KBM-7 (cell line): ENCODE measurements around the gene DLGAP4.
A peak's percentile ranks its signal among the peaks of the same experiment; 100 is the strongest.

Experiments
- DNase-seq: peaks from one replicate; pipeline ENCODE4 v3.0.0-alpha.2; 2015
- in situ Hi-C: fragments of 300-500 bp; cut with MboI; formaldehyde crosslinking; loops from 2 replicates; pipeline ENCODE4 v1.14.3; 2020; ENCODE audit warnings: low sequenced_read_pairs, low pct_unique_long_range_greater_than_20kb, mixed read lengths

Gene DLGAP4

DNA sequence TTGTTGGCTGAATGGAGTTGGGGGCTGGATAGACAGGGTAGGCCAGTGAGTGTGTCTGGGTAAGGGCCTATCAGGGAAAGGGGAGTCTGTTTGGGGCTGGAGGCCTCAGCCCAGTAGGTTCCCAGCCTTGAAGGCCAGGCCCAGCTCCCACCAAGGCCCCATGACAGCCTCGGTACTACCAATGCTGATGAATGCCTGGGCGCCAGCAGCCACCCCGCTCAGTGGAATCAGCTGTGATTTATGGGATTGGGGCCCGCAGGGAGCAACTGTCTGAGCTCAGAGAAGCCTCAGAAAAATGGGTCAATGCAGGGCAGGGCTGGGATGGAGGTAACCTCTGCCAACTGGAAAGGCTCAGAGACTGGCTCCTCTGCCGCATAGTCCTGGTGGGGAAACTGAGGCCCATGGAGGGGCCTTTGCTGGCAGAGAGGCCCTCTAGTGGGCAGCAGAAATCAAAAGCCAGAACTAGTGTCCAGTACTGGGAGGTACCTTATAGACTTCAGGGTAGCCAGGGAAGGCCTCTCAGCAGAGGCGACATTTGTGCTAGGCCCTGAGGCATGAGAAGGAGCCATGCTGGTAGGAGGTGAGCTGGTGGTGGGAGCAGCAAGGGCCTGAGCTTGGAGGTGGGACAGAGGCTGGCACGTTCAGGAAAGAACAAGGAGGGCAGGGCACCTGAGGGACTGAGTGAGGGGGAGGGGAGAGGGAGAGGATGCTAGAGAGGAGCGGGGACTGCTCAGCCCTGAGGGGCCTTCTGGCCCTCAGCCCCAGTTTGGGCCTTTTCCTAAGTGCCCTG, 36.4 kb downstream of the DLGAP4 start:
- no peak for DNase-seq
- in situ Hi-C loops: no loop called here

DNA sequence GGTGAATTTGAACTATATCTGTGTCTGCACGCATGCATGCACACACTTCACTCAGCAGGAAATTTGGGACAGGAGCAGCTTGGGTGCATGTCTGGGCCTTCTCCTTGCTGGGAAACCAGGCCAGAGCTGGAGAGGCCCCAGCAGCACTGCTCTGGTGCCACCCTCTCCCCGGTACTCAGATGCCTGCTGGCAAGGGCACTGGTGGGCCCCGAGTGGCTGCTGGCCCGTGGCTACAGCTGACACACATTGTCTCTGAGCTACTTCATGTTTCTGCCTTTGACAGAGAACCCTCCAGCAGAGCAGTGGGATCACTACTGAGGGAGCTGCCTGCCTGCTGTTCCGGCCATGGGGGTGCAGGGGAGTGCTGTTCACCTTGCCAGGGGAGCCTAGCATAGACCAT, 37.5 kb downstream of the DLGAP4 start:
- DNase-seq: no peak
- in situ Hi-C loops: no loop called here

- in situ Hi-C loops: no loop called here
- peak; percentile 50 for DNase-seq
Measured at GRCh38 chr20:36344517-36345132, 38.5 kb downstream of the DLGAP4 start.

DNA sequence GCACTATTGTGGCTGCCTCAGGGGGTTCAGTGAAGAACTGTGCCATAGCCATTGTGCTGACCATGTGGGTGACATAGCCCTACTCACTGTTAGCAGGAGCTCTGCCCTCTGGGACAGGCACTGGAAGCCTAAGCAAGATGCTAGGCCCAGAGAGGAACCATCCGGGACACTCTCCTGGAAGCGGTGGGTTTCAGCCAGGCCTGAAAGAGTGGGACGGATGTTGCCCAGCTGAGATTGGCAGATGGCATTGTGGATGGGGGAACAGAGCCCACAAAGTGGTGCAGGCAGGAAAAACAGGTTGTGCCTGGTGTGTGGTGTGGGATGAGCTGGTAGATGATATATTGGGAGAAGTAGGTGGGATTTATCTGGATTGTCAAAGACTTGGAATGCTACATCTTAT, 40.1 kb downstream of the DLGAP4 start:
- in situ Hi-C loops: no loop called here
- no peak for DNase-seq

DNA sequence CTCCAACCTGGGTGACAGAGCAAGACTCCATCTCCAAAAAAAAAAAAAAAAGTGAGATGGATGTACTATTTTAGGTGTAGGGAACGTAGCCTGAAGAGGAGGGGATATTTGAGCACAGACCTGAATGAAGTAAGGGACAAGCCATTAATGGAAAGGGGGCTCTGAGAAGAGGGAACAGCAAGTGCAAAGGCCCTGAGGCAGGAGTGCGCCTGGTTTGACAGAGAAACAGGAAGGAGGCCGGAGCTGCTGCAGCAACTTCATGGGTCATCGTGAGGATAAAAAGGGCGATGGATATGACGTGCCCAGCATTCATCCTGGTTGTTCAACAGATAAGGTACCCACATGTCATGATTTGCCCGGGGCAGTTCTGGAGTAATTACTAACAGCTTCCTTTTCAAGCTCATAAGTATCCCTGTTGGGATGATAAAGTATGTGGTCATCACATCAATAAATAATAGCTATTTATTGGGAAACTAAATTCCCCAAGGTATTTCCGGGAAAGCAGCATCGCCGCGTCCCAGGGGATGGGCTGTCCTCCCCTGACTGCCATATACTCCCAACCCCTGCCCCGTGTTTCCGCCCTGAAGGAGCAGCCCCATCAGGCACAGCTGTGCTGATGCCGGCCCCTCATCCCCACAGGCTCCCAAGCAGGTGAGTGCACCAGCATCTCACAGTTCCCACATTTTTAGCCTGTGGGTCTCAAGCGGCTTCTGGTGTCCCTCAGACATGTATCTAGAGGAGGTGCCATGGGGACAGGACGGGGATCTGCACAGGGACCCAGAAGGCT, 43.4 kb downstream of the DLGAP4 start:
- in situ Hi-C loops: no loop called here
- no peak for DNase-seq

DNA sequence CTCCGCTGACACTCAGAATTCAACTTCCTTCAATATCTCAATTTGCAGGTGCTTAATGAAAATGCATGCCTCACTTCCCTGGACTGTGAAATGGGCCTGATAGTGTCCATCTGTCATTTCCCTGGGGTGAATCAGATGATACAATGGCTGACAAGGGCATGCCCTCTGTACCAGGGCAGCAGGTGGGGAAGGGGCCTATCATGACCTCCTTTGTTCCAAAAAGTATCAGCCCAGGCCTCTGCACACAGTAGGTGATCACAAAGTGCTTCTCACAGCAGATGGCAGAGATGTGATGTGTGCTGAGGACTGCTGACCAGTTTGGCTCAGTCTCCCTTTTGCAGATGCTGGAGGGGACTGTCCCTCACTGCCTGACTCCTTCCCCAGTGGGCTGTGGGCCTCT, 44.3 kb downstream of the DLGAP4 start:
- in situ Hi-C loops: no loop called here
- no peak for DNase-seq

DNA sequence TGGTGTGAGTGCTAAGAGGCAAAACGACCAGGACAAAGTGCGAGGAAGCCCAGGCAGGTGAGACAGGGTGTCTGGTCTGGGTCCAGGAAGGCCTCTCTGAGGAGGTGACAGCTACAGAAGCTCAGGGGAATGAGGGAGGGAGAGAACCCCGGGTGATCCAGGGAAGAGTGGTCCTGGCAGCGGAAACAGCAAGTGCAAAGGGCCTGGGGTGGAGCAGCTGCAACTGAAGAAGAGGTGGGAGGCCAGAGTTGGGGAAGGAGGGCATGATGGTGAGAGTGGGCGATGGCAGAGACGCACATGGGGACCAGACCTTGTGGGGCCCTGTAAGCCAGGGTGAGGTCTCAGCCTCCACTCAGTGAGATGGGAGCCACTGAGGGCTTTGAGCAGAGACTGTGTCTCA, 45.8 kb downstream of the DLGAP4 start:
- in situ Hi-C loops: no loop called here
- no peak for DNase-seq

DNA sequence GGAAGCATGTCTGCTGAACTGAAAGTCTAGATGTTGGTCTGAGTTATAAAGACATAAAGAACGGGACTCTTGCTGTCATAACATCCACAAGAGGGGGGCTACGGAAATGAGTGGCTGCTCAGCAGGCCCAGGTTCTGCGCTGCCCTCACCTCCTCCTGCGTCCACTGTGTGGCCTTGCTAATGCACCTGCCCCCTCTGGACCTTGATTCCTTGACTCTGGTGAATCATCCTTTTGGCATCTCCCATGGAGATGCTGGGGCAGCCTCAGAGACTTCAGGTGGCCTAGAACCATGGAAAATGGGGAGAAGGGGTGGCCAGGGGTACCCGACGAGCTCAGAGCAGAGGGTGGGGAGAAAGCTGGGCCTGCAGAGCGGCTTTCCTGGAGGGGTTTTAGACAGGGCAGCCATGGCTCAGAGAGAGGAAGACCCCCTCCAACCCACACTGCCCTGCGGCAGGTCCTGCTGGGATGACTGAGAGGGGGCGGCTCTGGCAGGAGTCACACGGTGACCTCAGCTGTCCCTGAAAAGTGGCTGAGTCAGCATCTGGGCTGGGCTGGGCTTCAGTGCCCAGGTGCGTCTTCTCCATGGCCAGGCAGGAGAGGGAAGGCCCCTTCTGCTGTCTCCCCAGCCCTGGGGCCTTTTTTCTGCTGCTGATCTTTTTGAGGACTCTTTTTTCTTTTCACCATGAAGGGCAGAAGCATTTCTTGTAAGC, 46.9 kb downstream of the DLGAP4 start:
- in situ Hi-C loops: no loop called here
- no peak for DNase-seq

DNA sequence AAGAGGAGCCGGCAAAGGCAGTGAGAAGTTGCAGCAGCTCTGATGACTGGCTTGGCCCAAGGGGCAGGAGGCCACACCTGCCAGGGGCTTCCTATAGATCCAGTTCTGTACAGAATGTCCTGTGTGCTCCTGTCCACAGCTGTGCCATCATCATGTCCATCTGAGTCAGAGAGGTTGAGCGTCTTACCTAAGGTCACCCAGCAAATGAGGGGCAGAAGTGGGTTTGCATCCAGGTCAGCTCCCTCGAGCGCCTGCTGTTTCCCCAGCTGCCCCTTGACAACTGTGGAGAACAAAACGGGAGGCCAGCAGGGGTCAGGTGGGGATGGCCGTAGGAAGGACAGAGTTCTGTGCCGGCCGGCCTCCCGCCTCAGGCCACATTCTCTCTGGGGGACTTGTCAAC, 47.6 kb downstream of the DLGAP4 start:
- in situ Hi-C loops: no loop called here
- no peak for DNase-seq

- in situ Hi-C loops: no loop called here
- no peak for DNase-seq
Measured at GRCh38 chr20:36355469-36356171, 49.5 kb downstream of the DLGAP4 start.

DNA sequence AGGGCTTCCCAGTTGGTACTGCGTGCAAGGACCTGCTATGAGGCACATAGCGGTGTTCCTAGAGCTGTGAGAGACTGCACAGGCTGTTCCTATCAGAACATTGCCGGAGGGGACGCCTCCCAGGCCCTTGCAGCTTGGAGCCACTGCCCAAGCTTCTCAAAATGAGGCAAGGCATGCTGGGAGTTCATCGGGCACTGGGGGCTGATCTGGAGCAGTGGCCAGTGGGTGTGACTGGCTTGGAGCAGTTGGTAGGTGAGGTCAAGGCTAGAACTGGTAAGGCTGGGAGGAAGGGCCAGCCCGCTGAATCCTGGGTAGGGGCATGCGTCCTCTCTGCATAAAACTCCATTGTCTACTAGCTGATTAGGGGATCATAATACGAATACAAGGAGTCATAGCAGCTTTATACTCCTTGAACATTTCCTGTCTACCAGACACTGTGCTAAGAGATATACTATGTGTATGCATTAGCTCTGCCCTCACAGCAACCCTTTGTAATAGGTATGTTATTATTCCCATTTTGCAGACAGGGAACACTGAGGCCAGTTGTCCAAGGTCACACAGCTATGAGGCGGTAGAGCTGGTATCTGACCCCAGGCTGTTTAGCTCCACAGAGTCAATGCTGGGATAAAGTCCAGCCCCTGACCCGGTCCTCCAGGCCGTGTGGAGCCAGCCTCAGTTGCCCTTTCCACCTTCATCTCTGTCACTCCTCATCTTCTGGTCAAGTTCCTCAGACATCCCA, 53.7 kb downstream of the DLGAP4 start:
- DNase-seq: no peak
- in situ Hi-C loops: no loop called here

DNA sequence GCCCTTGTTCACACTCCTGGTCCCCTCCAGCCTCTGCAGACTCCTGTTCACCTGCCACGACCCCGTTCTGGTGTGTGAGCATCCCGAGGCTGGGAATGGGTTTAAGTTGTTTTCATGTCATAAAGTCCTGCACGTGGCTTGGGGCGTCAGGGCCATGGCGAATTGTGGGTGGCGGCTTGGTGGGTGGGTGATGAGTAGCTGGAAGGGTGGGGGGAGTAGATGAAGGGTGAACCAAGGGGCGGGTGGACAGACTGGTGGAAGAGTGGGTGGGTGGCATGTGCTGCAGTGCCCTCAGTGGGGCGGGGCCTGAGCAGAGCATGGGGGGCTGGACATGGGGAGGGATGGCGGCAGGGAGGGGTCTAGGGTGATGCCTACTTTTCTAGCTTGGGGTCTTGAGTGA, 54.3 kb downstream of the DLGAP4 start:
- in situ Hi-C loops: no loop called here
- DNase-seq: no peak

DNA sequence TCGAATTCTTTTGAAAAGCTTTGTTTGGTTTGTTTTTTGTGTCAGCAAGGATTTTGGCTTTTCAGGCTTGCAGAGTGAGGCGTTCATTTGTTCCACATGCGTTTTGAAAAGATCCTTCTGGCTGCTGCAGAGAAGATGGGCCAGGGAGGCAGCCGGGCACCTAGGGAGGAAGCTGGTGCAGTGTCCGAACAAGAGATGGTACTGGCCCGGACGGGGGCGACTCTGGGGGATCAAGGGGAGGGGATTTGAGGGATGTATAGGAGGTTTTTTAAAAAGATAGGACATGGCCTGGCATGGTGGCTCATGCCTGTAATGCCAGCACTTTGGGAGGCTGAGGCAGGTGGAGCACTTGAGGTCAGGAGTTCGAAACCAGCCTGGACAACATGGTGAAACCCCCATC, 55.3 kb downstream of the DLGAP4 start:
- in situ Hi-C loops: no loop called here
- no peak for DNase-seq

GRCh38 chr20:36362261-36362660, 56.1 kb downstream of the DLGAP4 start:
- in situ Hi-C loops: no loop called here

DNA sequence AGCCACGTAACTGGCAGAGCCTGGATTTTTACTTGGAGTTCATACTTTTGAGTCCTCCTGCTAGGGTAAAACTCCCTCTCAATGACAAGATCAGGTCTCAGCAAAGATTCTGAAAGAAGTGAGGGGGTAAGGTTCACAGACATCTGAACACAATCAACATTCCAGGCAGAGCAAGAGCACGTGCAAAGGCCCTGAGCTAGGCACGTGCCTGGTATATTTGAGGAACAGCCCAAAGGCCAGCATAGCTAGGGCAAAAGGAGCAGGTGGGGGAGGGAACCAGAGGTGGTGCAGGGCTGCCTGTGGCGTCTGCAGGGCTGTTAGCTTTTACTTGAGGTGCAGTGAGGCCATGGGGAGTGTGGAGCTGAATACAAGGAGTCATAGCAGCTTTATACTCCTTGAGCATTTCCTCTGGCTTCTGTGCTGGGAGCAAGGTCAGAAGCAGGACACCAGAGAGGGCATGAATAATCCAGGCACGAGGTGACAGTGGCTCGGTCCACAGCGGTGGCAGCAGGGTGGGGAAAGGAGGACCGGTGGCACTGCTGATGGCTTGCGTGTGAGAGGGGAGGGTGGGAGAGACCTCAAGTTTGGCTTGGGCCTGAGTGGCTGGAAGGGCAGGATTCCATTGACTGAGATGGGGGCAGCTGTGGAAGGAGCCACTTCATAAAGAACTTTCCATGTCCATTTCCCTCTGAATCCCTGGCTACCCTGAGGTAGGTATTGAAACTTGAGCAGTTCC, 57.0 kb downstream of the DLGAP4 start:
- no peak for DNase-seq
- in situ Hi-C loops: no loop called here

More at GRCh38 chr20:36362261-36362660, 56.1 kb downstream of the DLGAP4 start:
- no peak for DNase-seq

DNA sequence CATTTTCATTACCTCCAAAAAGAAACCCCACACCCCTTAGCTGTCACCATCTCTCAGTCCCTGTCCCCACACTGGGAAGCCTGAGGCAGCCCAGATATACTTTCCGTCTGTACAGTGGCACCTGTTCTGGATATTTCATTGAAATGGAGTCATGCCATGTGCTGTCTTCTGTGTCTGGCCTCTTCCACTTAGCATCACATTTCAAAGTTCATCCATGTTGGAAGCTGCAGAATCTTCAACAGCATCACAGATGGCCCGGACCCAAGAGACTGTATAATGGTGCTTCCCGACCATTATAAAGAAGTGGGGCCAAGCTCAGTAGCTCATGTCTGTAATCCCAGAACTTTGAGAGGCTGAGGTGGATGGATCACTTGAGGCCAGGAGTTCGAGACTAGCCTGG, 58.4 kb downstream of the DLGAP4 start:
- in situ Hi-C loops: no loop called here
- no peak for DNase-seq

DNA sequence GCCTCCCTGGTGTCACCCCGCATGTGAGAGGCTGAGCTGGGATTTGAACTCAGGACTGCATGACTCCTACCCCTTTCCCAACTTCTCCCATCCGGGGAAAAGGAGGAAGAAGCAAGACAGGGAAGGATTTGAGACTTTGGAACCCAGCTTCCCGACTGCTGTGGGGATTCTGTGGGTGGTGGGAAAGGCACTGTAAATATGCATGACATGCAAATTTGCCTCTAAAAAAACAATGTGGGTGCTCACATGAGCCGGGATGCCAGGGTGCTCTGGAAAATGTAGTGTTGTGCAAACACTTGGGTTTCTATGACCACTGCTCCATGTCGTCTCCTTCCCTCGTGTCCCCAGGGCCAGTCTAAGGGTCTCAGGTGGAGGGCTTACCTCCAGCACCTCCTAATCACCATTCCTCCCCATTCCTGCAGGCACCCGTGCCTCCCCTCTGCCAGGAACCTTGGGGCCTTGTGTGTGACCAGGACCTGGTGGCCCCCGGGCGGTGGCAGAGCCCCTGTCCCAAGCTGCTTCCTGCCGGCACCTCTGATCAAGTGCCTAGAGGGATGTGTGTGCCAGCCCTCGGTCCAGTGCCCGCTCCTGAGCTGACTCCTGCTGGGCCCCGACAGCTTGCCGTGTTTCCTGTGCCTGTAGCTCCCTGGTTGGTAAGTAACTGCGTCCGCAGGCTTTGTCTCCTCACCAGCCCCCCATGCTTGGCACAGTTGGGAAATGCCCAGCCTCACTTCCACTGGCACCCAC, 60.7 kb downstream of the DLGAP4 start:
- in situ Hi-C loops: no loop called here

More for the DNA sequence above, 60.7 kb downstream of the DLGAP4 start:
- DNase-seq: no peak
